ENCODE results near the gene CAPS.

DNA sequence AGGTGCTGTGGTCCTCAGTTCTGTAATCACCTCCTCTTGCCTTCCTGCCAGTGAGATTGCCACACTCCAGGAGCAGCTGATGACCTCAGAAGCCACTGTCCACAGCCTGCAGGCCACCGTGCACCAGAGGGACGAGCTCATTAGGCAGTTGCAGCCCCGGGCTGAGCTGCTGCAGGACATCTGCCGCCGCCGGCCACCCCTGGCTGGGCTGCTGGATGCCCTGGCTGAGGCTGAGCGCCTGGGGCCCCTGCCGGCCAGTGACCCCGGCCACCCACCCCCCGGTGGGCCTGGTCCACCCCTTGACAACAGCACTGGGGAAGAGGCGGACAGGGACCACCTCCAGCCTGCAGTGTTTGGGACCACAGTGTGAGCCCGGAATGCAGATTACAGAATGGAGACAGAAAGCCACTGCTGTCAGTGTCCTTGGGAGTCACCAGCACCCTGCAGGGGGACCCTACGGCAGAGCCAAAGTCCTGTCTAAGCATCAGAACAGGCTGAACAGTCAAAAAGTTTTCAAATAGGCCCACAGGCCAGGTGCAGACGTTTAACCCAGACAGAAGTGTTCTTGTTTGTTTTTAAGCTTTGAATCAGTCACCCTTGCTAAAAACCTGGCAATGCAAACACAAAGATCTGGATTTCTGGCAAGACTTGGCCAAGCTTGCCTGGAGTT, 5.1 kb upstream of the CAPS start:
- TF ChIP-seq POLR2A (IDR thresholded peaks at IDR 0.05), result no peak
- TF ChIP-seq, protein P1, sequence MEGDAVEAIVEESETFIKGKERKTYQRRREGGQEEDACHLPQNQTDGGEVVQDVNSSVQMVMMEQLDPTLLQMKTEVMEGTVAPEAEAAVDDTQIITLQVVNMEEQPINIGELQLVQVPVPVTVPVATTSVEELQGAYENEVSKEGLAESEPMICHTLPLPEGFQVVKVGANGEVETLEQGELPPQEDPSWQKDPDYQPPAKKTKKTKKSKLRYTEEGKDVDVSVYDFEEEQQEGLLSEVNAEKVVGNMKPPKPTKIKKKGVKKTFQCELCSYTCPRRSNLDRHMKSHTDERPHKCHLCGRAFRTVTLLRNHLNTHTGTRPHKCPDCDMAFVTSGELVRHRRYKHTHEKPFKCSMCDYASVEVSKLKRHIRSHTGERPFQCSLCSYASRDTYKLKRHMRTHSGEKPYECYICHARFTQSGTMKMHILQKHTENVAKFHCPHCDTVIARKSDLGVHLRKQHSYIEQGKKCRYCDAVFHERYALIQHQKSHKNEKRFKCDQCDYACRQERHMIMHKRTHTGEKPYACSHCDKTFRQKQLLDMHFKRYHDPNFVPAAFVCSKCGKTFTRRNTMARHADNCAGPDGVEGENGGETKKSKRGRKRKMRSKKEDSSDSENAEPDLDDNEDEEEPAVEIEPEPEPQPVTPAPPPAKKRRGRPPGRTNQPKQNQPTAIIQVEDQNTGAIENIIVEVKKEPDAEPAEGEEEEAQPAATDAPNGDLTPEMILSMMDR (IDR thresholded peaks at IDR 0.05), result no peak

All from tibial nerve (tissue), 3 donors.